HG02840 (cell line): Measurements from ENCODE around the gene GPR37L1.

ENCODE experiments used
- ATAC-seq: cut with Tn5 transposase; IDR thresholded peaks from one replicate; pipeline ENCODE4 v1.9.1; 2021; ENCODE audit warnings: mild to moderate bottlenecking, moderate library complexity, moderate number of reproducible peaks; ENCODE audit not compliant: unreplicated experiment, low FRiP score

The GPR37L1 gene, protein sequence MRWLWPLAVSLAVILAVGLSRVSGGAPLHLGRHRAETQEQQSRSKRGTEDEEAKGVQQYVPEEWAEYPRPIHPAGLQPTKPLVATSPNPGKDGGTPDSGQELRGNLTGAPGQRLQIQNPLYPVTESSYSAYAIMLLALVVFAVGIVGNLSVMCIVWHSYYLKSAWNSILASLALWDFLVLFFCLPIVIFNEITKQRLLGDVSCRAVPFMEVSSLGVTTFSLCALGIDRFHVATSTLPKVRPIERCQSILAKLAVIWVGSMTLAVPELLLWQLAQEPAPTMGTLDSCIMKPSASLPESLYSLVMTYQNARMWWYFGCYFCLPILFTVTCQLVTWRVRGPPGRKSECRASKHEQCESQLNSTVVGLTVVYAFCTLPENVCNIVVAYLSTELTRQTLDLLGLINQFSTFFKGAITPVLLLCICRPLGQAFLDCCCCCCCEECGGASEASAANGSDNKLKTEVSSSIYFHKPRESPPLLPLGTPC

DNA sequence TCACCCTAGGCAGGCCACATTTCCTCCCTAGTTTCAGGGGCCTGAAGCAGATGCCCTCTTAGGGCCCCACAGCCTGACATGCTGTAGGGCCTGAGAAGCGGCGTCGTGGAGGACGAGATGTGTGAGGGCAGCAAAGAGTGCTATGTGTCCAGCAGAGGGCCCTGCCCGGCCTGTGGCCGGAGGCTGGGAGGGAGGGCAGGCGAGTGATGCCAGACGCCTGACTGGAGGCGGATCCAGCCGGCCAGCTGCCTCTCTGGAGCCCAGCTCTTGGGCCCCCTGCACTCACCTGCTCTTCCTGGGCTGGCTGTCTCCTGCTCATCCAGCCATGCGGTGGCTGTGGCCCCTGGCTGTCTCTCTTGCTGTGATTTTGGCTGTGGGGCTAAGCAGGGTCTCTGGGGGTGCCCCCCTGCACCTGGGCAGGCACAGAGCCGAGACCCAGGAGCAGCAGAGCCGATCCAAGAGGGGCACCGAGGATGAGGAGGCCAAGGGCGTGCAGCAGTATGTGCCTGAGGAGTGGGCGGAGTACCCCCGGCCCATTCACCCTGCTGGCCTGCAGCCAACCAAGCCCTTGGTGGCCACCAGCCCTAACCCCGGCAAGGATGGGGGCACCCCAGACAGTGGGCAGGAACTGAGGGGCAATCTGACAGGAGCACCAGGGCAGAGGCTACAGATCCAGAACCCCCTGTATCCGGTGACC, at the start of gene GPR37L1:
Gene GPR37L1, plus strand, starts transcription at position 279 of the 697 bp plus-strand sequence. Its CDS starts 47 bp downstream, at position 326.
- ATAC-seq, result no peak

DNA sequence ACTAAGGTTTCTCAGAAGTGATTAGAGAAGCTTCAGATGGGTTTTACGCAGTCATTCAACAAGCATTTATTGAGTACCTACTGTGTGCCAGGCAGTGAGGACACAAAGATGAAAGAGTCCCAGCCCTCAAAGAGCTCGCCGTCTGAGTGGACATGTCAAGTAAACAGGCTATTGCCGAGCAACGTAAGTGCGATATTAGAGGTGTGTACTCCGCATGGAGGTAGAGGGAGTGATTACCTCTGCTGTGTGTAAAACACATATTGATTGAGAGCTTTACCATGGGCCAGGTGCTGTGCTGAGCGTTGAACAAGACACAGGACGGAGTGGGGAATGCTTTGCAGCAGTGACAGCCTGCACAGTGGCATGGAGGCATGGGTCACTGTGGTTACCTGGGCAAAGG, 49.5 kb upstream of the GPR37L1 start:
- ATAC-seq, result no peak

DNA sequence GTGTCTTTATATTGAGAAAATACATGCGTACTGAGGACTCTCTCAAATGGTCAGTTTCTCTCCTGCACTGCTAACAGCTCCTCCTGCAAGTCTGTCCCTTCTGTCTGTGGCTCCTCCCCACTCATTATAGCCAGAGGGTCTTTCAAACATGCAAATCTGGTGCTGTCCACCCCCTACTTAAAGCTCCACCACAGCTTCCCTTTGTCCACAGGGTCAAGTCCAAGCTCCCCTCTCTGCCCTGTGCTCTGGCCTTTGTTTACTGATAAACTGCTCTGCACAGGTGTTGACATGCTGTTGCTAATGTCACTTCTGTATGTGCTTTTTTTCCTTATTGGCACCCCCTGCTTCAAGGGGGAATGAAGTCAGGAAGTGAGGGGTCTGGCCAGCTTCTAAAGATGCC, 47.7 kb upstream of the GPR37L1 start:
- no peak for ATAC-seq

DNA sequence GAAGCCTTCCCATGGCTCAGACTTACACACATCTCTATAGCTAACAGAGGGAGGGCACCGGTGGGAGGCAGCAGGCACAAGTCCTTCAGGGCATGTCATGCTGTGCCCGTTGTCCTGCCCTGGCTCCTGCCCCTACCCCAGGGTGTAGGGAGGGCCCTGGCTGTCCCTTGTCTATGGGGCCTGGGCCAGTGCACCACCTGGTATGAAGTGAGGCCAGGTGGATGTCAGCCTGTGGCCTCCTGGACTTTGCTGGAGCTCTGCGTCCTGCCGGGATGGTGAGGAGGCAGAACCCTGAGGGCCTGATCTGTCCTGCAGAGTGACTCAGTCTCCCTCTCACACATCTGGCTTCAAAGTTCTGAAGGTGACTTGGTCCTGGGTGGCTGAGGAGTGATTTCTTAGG, 47.3 kb upstream of the GPR37L1 start:
- no peak for ATAC-seq

DNA sequence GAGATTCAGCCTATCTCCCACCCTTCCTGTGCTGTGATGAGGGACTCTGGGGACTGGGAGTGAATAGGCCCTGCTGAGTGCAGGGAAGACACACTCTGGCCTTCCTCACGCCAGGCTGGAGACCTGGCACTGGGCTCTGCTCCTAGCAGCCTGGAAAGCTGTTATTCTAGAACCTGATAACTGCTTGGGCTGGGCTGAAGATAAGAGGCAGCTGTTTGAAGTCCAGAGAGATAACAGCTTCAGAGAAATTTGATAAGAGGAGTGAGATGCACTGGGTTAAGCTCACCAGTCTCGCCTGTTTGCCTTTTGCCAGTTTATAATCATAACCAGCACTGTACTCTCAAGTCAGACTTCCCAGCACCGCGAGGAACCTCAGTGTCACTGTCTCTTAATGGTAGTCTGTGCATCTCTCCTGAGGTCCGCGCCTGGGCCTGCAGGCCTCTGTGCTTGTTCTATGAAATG, 46.6 kb upstream of the GPR37L1 start:
- ATAC-seq, result no peak

DNA sequence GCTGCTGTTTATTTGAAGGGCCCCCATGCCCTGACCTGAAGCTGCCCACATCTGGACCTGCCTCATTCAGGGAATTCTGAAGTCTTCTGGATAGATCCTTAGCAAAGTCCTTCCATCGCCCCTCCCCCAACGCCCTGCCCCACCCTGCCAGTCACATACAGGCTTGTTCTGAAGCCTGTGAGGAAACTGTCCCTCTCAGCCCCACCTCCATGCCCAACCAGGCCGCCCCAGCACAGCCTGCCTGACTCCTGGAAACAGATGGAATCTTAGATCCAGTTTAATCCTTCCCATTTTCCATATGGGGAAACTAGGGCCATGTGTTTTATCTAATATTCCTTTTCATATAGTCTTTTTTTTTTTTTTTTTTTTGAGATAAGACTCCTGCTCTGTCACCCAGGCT, 44.5 kb upstream of the GPR37L1 start:
- no peak for ATAC-seq

DNA sequence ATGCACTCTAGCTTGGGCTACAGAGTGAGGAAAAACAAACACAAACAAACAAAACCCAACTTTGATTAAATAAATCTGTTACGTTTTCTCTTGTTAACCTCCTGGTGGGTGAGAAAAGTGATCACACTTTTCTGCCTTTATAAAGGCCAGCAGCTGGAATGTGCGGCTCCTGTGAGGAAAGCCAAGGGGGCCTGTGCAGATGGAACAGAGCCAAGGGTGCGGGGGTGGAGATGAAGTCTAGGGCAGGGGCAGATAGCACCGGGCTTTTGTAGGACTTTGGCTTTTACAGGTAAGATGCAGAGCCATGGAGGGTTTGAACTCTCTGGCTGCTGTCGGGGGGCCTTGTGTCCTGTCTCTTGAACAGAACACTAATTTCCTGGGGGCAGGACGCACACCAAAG, 40.7 kb upstream of the GPR37L1 start:
- no peak for ATAC-seq

DNA sequence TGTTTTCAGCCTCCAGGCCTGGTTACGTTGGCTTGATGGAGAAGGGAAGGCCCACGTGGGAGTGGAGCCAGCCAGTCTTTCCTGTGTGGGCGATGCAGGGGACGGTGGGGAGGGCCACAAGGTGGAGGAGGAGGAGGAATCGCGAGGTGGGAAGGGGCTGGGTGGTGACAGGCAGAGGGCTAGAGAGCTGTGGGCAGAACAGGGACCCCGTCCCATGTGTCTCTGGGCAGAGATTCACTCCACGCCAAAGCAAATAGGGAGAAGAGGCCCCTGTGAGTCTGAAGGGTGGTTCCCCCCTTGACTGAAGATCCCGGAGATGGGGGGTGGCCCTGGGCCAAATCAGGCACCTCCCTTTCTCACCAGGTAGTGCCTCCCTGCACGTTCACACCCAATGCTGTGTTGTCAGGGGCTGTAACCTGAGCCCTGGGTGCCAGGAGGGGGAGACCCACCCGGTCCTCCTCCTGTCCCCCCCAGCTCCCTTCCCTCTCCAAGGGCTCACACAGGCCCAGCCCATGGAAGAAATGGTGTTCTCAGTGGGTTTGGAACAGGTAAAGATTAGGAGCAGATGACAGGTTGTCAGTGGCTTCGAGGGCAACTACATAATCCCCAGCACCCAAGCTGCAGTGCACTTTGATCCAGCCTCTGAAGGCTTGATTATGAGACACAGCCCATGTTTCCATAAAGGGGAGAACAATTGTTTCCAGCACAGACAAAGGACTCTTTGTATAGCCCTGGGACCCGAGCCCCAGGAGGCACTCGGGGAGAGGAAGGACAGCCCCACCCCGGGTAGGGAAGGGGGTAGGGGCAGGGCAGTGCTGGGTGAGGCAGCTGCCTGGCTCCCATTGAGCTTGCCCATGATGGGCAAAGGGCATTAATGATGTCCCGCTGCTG, 37.7 kb upstream of the GPR37L1 start:
- no peak for ATAC-seq

DNA sequence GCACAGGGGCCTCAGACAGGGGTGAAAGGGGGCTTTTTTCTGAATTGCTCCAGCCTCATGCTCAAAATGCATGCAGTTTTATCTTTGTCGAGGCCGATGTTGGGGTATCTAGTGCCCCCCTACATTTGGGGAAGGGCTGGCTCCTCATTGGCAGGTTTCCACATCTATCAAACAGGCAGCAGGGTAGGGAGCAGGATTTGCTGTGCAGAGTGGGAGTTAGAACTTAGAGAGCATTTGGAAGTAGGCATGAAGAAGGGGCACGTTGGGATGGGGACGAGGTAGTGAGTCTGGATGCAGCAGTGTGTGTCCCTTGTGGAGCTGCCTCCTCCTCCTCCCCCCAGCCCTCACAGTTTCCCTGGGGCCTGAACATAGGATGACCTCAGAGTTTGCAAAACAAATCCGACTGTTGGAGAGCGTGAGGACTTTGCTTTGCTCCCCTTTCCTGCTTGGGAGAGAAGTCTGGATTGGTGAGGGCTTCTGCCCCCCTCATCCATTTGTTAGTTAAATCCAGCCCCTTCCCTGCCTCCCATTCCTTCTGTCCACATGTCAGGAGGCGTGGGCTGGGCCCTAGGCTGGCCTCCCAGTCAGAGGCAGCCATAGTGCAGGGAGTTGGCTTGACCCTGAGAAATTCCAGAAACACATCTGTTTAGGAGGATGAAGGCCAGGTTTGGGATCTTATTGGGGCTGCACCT, 36.9 kb upstream of the GPR37L1 start:
- ATAC-seq, result no peak

DNA sequence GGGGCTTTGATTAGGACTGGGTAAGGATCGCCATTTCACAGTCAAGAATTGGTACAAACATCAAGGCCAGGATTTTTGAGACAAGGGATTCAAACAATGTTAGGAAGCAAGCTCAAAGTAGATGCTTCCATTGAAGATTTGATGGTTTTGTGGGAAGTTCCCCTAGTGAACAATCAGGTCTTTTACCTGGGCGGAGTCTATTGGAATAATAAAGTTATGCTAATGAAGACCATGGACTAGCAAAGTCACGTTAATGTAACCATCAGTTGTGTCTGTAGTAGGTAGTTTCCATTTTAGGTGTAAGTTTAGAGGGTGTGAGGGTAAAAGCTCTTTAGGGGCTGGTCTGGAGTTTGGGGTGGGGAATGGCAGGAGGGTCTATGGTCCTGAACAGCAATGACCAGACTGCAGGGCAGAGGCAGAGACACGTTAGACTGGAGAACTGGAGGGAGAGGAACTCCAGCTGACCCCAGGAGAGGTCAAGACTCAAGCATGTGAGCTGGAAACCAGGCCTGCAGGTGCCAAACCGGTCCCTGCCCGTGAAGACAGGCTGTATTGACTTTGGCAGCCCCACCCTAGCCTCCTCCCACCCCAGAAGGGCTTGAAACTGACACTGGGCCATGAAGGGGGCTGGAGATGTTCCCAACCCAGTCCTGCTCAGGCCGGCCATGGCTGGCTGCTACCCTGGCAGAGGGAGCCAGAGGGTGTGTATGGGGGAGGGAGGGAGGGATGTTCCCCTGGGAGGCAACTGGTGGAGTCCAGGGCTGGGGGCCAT, 36.0 kb upstream of the GPR37L1 start:
- ATAC-seq, result no peak

DNA sequence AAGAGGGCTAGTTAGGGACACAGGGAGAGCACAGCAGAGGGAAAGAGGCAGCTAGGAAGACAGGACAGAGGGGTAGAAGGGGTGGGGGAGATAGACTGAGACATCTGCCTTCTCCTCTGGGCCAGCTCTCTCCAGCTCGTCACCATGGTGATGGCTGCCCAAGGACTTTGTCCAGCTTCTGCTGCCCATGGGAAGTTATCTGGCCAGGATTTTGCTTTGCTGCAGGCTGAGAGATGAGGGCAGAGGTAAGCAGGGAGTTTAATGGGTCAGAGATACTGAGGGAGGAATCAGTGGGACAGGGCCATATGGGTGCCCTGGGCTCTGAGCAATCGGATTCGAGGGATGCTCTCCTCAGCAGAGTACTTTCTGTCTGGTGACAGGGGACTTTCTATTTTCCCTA, 34.5 kb upstream of the GPR37L1 start:
- ATAC-seq, result no peak

DNA sequence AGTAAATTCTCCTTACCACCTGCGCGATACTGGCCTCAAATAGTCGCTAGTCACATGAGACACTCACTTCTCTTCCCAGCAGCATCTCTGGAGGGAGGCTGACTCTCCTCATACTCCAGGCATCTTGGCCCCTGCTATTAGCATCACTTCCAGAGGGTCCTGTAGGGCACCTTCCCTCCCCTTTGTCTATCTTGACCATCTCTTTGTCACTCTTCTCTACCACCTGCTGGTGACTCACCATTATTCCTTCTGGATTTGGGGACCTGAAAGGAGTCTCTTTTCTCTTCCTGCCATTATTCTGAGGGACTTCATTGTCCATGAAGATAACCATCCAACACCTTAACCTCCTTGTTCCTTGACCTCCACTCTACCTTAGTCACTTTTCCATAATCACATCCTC, 31.7 kb upstream of the GPR37L1 start:
- ATAC-seq, result no peak

DNA sequence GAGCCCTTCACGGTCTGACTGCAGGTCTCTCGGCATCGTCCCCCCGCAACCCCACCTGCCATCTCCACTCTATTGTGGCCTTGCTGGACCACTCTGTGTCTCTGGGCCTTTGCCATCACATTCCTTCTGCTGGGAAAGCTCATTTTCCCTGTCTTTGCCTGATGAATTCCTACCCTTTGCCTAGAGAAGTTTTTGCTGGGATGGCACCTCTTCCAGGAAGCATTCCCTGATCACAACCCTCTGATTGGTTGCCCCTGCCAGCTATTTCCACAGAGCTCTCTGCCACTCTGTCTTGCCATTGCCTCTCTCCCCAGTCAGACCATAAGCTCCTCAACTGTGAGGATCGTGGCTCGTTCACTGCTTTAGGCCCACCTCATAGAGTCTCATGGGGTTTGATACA, 28.9 kb upstream of the GPR37L1 start:
- no peak for ATAC-seq

DNA sequence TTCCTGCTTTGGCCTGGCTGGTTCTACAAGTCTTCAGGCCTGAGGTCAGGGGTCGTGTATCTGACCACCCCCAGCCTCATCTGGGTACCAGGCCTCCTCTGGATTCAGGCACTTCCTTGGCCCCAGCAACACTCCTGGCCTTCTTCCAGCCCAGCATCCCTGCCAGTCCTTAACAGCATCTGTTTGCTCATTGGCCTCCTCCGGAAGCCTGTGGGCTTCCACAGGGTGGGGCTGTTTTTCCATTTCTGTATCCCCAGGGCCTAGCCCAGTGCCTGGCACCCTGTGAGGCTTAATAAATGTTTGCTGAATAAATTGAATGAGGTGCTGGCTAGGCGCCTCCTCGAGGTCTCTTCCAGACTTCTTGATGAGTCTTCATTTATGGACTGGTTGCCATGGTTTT, 21.5 kb upstream of the GPR37L1 start:
- no peak for ATAC-seq

DNA sequence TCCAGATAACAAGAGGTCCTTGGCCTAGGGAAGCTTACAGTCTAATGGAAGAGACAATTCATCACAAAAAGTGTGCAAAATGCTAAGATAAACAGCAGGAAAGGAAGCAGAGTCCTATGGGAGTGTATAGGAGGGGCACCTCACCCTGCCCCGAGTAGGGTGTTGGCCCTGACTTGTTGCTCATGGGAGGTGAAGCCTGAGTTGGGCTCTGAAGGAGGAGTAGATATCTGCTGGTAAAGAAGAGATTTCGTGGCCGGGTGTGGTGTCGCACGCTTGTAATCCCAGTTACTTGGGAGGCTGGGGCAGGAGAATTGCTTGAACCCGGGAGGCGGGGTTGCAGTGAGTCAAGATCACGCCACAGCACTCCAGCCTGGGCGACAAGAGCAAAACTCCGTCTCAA, 18.6 kb upstream of the GPR37L1 start:
- no peak for ATAC-seq

DNA sequence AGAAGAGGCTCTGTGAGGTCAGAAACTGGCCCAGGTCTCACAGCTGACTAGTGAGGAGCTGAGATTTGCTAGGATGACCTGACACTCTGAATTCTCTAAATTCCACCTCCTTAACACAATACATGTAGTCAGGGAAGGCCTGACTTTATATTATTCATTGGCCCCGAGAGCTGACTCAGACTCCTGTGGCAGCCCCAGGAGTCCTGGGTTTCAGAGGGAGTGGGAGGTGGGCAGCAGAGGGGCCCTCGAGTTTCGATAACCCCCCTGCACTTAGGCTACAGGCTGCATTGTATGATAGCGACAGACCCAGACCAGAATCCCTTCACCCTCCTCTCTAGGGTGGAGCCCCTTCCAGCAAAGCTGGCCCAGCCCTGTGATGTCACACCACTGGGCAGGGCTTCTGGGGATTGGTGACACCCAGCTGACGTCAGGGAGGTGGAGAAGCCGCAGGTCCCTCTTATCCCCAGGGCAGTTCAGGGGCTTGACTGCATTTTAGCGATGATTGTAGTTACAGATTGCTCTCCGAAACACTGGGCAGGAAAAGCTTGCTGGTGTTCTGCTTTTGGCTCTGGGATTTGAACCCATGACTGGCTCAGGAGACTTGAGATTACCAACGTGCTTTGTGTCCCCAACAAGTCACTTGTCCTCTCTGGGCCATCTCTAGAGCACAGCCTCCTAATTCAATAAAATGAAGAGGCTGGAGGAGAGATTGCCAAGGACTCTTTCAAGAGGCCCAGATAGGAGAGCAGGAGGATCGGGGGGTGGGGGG, 17.0 kb upstream of the GPR37L1 start:
- no peak for ATAC-seq

DNA sequence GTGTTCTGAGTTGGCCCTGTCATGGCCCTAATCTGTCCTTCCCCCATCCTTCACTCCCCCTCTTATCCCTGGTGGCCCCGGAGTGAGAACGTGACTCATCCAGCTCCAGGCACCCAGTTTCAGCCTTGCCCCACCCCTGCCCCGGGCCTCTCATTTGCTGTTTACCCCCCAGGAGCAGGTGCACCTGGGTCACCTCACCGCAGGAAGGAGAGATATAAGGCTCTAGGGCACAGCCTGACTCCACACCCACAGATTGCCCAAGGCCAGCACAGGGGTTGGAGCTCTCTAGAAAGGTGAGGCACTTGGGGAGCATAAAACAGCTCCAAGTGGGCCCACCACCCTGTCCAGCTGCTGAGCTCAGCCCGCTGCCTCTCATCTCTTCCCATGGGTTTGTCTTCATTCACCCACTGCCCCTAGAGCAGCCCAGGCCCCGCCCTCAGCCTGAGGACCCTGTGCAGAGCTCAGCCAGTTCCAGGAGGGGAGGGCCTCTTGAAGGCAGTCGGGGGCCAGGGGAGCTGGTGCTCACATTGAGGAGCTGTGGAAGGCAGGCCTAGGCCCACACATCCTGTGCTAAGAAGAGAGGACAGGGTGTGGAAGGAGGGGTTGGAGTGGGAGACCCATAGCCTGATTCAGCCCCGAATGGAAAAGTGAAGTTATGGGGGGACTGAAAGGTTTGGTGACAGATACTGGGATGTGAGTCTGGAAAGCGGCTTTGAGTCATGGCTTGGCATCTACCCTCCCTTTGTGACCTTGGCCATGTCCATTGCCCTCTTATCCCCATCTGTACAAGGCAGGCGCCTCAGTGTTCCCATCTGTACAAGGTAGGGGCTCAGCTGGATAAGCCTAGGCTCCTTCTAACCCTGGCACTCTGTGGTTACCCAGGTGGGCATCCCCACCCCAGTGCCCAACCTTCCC, 16.1 kb upstream of the GPR37L1 start:
- ATAC-seq, result no peak

DNA sequence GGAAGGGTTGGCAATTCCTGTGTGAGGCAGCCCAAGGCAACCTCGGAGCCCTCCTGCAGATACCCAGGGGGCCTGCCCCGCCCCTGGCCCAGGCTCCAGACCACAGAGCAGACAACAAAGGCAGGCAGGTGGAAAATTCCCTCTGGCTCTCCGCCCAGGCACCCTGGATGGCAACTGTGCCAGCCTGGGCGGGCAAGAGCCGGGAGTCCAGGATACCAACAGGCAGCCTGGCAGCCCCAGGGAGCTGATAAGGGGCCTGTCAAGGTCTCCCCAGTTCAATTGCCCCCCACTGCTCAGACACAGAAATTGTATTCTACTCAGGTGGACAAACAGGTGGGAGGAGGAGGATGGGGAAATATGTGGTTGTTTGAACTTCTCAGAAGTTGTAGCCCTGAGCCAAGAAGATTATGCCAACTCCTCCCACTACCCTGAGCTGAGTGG, 15.4 kb upstream of the GPR37L1 start:
- no peak for ATAC-seq
